ENCODE results near the gene RHOV. TPM values are rescaled to one million over a fixed set of nuclear protein-coding genes. Genes with fewer than 3 reads are reported as not detected.

Gene RHOV
- total RNA-seq, 1 donor from 2014 or later, result 3.1 TPM

GRCh38 chr15:40886586-40886985 lies 12.6 kb upstream of the RHOV start:
- H3K4me3 ChIP-seq (ENCODE audit: low read depth, low read length), result no peak overlapping the region
- no peak for DNase-seq (ENCODE audit: low read depth)
- TF ChIP-seq, protein P1, sequence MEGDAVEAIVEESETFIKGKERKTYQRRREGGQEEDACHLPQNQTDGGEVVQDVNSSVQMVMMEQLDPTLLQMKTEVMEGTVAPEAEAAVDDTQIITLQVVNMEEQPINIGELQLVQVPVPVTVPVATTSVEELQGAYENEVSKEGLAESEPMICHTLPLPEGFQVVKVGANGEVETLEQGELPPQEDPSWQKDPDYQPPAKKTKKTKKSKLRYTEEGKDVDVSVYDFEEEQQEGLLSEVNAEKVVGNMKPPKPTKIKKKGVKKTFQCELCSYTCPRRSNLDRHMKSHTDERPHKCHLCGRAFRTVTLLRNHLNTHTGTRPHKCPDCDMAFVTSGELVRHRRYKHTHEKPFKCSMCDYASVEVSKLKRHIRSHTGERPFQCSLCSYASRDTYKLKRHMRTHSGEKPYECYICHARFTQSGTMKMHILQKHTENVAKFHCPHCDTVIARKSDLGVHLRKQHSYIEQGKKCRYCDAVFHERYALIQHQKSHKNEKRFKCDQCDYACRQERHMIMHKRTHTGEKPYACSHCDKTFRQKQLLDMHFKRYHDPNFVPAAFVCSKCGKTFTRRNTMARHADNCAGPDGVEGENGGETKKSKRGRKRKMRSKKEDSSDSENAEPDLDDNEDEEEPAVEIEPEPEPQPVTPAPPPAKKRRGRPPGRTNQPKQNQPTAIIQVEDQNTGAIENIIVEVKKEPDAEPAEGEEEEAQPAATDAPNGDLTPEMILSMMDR (conservative IDR thresholded peaks at IDR 0.05; ENCODE audit: low read depth, low read length), result no peak

DNA sequence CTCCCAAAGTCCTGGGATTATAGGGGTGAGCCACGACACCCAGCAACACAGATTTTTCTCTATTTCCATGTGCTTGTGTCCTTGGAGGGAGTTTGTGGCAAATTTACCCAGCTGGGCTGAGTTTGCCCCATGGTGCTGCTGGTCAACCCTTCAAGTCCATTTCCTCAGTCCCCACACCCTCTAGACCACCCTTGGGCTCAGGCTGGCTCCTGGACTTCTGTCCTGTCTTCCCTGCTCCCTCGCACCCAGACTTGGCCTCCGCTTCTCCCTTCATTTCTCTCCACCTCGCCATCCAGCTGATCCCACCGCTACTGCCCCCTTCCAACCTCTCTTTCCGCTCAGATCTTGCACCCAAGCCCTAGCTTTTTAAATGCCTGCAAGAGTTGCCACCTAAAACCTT lies 7.3 kb upstream of the RHOV start:
- TF ChIP-seq, protein P1 (conservative IDR thresholded peaks at IDR 0.05; ENCODE audit: low read depth, low read length), result no peak
- H3K4me3 ChIP-seq (ENCODE audit: low read depth, low read length), result no peak overlapping the region
- DNase-seq (ENCODE audit: low read depth), result no peak

- no peak for DNase-seq (ENCODE audit: low read depth)
- TF ChIP-seq, protein P1 (conservative IDR thresholded peaks at IDR 0.05; ENCODE audit: low read depth, low read length), result no peak
- H3K4me3 ChIP-seq (ENCODE audit: low read depth, low read length), result no peak overlapping the region
Observed at GRCh38 chr15:40879609-40880008, 5.6 kb upstream of the RHOV start.

DNA sequence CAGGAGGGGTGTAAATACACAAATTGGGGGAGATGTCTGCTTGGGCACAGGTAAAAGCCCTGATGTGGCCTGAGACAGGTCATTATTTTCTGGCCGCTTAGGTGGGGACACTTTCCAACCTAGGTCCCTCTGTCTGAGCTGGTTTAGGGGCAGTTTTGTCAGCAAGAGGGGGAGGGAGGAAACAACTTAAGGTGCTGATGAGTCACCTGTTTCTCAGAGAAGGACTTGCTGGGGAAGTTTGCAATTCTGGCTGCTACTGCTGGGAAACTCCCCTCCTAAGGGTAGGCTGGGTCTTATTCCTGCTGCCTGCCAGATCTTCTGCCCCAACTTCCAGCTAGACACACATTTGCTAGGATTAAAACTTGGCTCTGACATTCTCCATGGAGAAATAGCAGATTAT lies 4.8 kb upstream of the RHOV start:
- TF ChIP-seq, protein P1 (conservative IDR thresholded peaks at IDR 0.05; ENCODE audit: low read depth, low read length), result no peak
- DNase-seq (ENCODE audit: low read depth), result peak; percentile 65
- H3K4me3 ChIP-seq (ENCODE audit: low read depth, low read length), result no peak overlapping the region

GRCh38 chr15:40877694-40878093 lies 3.7 kb upstream of the RHOV start:
- no peak overlapping the region for H3K4me3 ChIP-seq (ENCODE audit: low read depth, low read length)
- TF ChIP-seq, protein P1 (conservative IDR thresholded peaks at IDR 0.05; ENCODE audit: low read depth, low read length), result no peak
- no peak for DNase-seq (ENCODE audit: low read depth)

DNA sequence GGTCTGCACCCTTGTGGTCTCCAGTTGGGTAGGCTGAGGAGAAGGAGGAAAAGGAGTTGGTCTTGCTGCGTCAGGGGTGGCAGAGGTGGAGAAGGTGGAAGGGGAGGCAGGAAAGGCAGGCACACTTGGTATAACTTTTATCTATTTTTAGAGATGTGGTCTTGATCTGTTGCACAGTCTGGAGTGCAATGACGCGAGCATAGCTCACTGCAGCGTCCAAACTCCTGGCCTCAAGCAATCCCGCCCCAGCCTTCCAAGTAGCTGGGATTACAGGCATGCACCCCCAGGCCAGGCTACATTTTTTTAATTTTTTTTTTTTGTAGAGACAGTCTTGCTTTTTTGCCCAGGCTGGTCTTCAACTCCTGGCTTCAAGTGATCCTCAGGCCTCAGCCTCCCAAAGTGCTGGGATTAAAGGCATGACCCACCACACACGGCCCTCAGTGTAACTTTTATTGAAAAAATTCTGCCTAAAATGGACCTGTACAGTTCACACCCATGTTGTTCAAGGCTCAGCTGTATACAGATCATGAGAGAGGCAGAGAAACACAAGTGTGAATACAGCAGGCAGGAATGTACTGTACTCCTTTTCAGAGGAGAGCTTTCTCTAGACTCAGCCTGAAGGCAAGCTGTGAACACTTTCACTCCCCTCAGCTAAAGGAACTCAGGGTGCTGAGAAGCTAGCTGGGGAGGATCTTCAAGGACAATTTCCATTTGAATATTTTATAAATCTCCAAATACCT lies 2.1 kb upstream of the RHOV start:
- TF ChIP-seq, protein P1 (conservative IDR thresholded peaks at IDR 0.05; ENCODE audit: low read depth, low read length), result no peak
- DNase-seq (ENCODE audit: low read depth), result no peak

More for the DNA sequence above, 2.1 kb upstream of the RHOV start:
- no peak overlapping the region for H3K4me3 ChIP-seq (ENCODE audit: low read depth, low read length)

All from epithelial cell of proximal tubule (primary cell).